GM12878 (cell line): Measurements from ENCODE around the gene CRTC1. TPM values are rescaled to one million over a fixed set of nuclear protein-coding genes. Genes with fewer than 3 reads are reported as not detected.

ENCODE experiments used
- ATAC-seq: fragments of 200-7000 bp; cut with Tn5 transposase; 3 replicates; pipeline ENCODE4 v1.9.1; 2020; ENCODE audit warnings: mild to moderate bottlenecking, moderate library complexity
- BruUV-seq: library from RNA; stranded (reverse); fragments of 400-500 nt; replicated peaks from 2 replicates; lab custom pipeline; 2021; lab: Mats Ljungman, UMichigan
- CTCF ChIA-PET: fragments of 300-600 bp; sonication (Branson Sonifier 250); formaldehyde crosslinking; extraction: SDS; loops from one replicate; lab custom pipeline; 2021; ENCODE audit warnings: inconsistent platforms; lab: Yijun Ruan, JAX
- POLR2A ChIA-PET: fragments of 350-600 bp; formaldehyde crosslinking; extraction: SDS; loops from one replicate; lab custom pipeline; 2021; ENCODE audit warnings: inconsistent platforms; lab: Charles Lee
- RAD21 ChIA-PET: fragments of 300-600 bp; sonication (Branson Sonifier 250); formaldehyde crosslinking; loops from one replicate; lab custom pipeline; 2023; ENCODE audit warnings: antibody characterized with exemption; ENCODE audit not compliant: unreplicated experiment; lab: Charles Lee
- SMC1A ChIA-PET: fragments of 300-600 bp; sonication (Branson Sonifier 250); formaldehyde crosslinking; loops from one replicate; lab custom pipeline; 2023; ENCODE audit not compliant: unreplicated experiment, uncharacterized antibody; lab: Charles Lee
- DNase-seq: peaks from one replicate; pipeline ENCODE4 v3.0.0-alpha.2; 2011; ENCODE audit warnings: low read depth, low spot score
- FAIRE-seq: peaks from 3 replicates; lab custom pipeline; 2011; peaks lifted over from hg19 to GRCh38; lab: Jason Lieb, UNC
- H2AFZ ChIP-seq: 2 replicates; pipeline ENCODE4 v1.6.0; 2011; ENCODE audit warnings: low read depth, low read length, control low read depth; ENCODE audit not compliant: control insufficient read depth
- H3K27ac ChIP-seq: 2 replicates; pipeline ENCODE4 v1.5.1; 2011; ENCODE audit warnings: control low read depth; ENCODE audit not compliant: control insufficient read depth, insufficient read depth
- H3K27me3 ChIP-seq, 2 experiments: replicated peaks in 1 of 2; 2 replicates each; pipeline versions ENCODE4 v1.6.0 to v1.6.1; 2011; ENCODE audit warnings: low read length in 1 of 2; ENCODE audit not compliant: control insufficient read depth in 2 of 2, insufficient read depth in 2 of 2
- H3K36me3 ChIP-seq, 2 experiments: 2 replicates each; pipeline ENCODE4 v1.5.1; 2011; ENCODE audit warnings: low read length in 1 of 2; ENCODE audit not compliant: control insufficient read depth in 2 of 2, insufficient read depth in 2 of 2
- H3K4me1 ChIP-seq: 2 replicates; pipeline ENCODE4 v1.6.1; 2011; ENCODE audit warnings: mild to moderate bottlenecking, low read length, moderate library complexity, mixed read lengths; ENCODE audit not compliant: control insufficient read depth, insufficient read depth
- H3K4me2 ChIP-seq: 2 replicates; pipeline ENCODE4 v1.6.0; 2011; ENCODE audit warnings: control low read depth; ENCODE audit not compliant: control insufficient read depth, insufficient read depth
- H3K4me3 ChIP-seq: fragments of 200-600 bp; sonication (generic); 2 replicates; pipeline ENCODE4 v1.5.1; 2016
- H3K79me2 ChIP-seq: 2 replicates; pipeline ENCODE4 v1.6.0; 2011; ENCODE audit warnings: low read length; ENCODE audit not compliant: control insufficient read depth, insufficient read depth
- H3K9ac ChIP-seq: 2 replicates; pipeline ENCODE4 v1.8.0; 2011; ENCODE audit warnings: low read length, control low read depth, mixed read lengths; ENCODE audit not compliant: control insufficient read depth, insufficient read depth
- H3K9me3 ChIP-seq: replicated peaks from 3 replicates; pipeline ENCODE4 v1.5.1; 2011; ENCODE audit warnings: mild to moderate bottlenecking, low read length; ENCODE audit not compliant: control insufficient read depth, insufficient read depth
- H4K20me1 ChIP-seq: 2 replicates; pipeline ENCODE4 v1.6.0; 2011; ENCODE audit not compliant: control insufficient read depth, insufficient read depth
- CBX5 ChIP-seq: sonication (generic); IDR thresholded peaks from 2 replicates; pipeline ENCODE4 v1.6.1; 2016; ENCODE audit warnings: low read depth, moderate library complexity, mild to moderate bottlenecking, inconsistent platforms
- DPF2 ChIP-seq: fragments of 450-650 bp; IDR thresholded peaks from 2 replicates; pipeline ENCODE4 v1.6.1; 2017; ENCODE audit warnings: mild to moderate bottlenecking
- IKZF1 ChIP-seq: fragments of 450-650 bp; conservative IDR thresholded peaks from 2 replicates; pipeline ENCODE4 v1.6.1; 2017; ENCODE audit warnings: antibody characterized with exemption, mild to moderate bottlenecking
- KDM1A ChIP-seq: fragments of 200-600 bp; sonication (generic); IDR thresholded peaks from 2 replicates; pipeline ENCODE4 v1.6.1; 2016; ENCODE audit warnings: borderline replicate concordance
- NFYA ChIP-seq: IDR thresholded peaks from 2 replicates; pipeline ENCODE4 v1.6.1; 2011; ENCODE audit warnings: low read depth, mild to moderate bottlenecking, low read length, improper control_type of control experiment, borderline replicate concordance
- PML ChIP-seq: IDR thresholded peaks from 2 replicates; pipeline ENCODE4 v1.6.1; 2012; ENCODE audit warnings: low read length, inconsistent platforms
- RAD51 ChIP-seq: fragments of 450-650 bp; IDR thresholded peaks from 2 replicates; pipeline ENCODE4 v1.6.1; 2016; ENCODE audit warnings: moderate library complexity, mild to moderate bottlenecking, inconsistent platforms
- SMAD1 ChIP-seq: fragments of 450-650 bp; IDR thresholded peaks from 2 replicates; pipeline ENCODE4 v1.6.1; 2018; ENCODE audit warnings: mild to moderate bottlenecking, low read depth; ENCODE audit not compliant: partially characterized antibody
- SRF ChIP-seq, 2 experiments: IDR thresholded peaks; 2 replicates each; pipeline ENCODE4 v1.6.1; 2011; ENCODE audit warnings: low read depth in 2 of 2, low read length in 2 of 2, mild to moderate bottlenecking in 1 of 2, moderate library complexity in 1 of 2
- TBL1XR1 ChIP-seq: IDR thresholded peaks from 2 replicates; pipeline ENCODE4 v1.6.1; 2012; ENCODE audit warnings: low read depth, low read length, improper control_type of control experiment
- TCF3 ChIP-seq: IDR thresholded peaks from 2 replicates; pipeline ENCODE4 v1.6.1; 2012; ENCODE audit warnings: low read depth, mild to moderate bottlenecking, low read length, borderline replicate concordance; ENCODE audit not compliant: insufficient read depth
- ZNF217 ChIP-seq: fragments of 450-650 bp; IDR thresholded peaks from 2 replicates; pipeline ENCODE4 v1.6.1; 2017; ENCODE audit warnings: antibody characterized with exemption, mild to moderate bottlenecking
- ZNF622 ChIP-seq: fragments of 450-650 bp; IDR thresholded peaks from 2 replicates; pipeline ENCODE4 v1.6.1; 2017; ENCODE audit warnings: mild to moderate bottlenecking, inconsistent platforms
- WGBS: methylation state at CpG from one replicate; pipeline ENCODE4 v1.1.6; 2016; ENCODE audit warnings: low lambda C conversion rate; ENCODE audit not compliant: insufficient replicate concordance, insufficient coverage; ENCODE audit errors: missing lambda C conversion rate; 5-methylcytosine and 5-hydroxymethylcytosine counted together
- in situ Hi-C: fragments of 300-500 bp; cut with MboI; formaldehyde crosslinking; loops from 9 replicates; pipeline ENCODE4 v1.14.3; 2018; ENCODE audit warnings: mixed read lengths
- intact Hi-C: fragments of 100-400 bp; cut with micrococcal nuclease; formaldehyde crosslinking; loops from one replicate; pipeline ENCODE4 v1.14.2; 2022; ENCODE audit not compliant: unreplicated experiment
- polyA plus RNA-seq, 11 experiments: library from polyadenylated mRNA; depleted of rRNA in 4 of 11; unstranded in 6 of 11; stranded (reverse) in 5 of 11; fragments of >200 nt; fragmentation: Nextera tagmentation in 4 of 11; fragmentation: Illumina TruSeq in 1 of 11; extraction: Ambion mirVana in 4 of 11; extraction: Trizol in 1 of 11; gene quantifications; 1 replicate in 1 of 11; 2 replicates in 10 of 11; pipeline versions ENCODE4 v1.2.1 to v1.2.3, GENCODE V29; 2011 to 2016; ENCODE audit warnings: inconsistent platforms in 2 of 11, missing spikeins in 2 of 11, low read depth in 1 of 11
- total RNA-seq, 4 experiments: library from RNA; depleted of rRNA in 3 of 4; stranded (reverse); fragments of >200 nt in 3 of 4; fragmentation: Illumina TruSeq in 1 of 4; extraction: Trizol in 1 of 4; gene quantifications; 2 replicates each; pipeline versions ENCODE4 v1.2.1 to v1.2.3, GENCODE V29; 2013 to 2021
- TF ChIP-seq, protein P1 (sequence below): fragments of 150-350 bp; IDR thresholded peaks from 2 replicates; pipeline ENCODE4 v1.6.1; 2016; ENCODE audit warnings: low read depth, low read length
- TF ChIP-seq, protein P2 (sequence below), 3 experiments: IDR thresholded peaks in 2 of 3; conservative IDR thresholded peaks in 1 of 3; 2 replicates each; pipeline ENCODE4 v1.5.1; 2011; ENCODE audit warnings: low read depth in 3 of 3, low read length in 3 of 3, mild to moderate bottlenecking in 3 of 3, control low read depth in 2 of 3, moderate library complexity in 2 of 3, inconsistent platforms in 1 of 3, mixed read lengths in 1 of 3; ENCODE audit not compliant: control insufficient read depth in 2 of 3, insufficient read depth in 1 of 3; ENCODE audit errors: extremely low read depth in 1 of 3
- TF ChIP-seq, protein P3 (sequence below): fragments of 450-650 bp; IDR thresholded peaks from 2 replicates; pipeline ENCODE4 v1.6.1; 2014; ENCODE audit warnings: mild to moderate bottlenecking

CRTC1 gene
- total and polyA plus RNA-seq, 10 of the 15 experiments (the other 5 are each of a cell fraction or from before 2014, with no cell fraction given): 0.02 to 4.6 (median 1.1) TPM; not detected in 1

DNA sequence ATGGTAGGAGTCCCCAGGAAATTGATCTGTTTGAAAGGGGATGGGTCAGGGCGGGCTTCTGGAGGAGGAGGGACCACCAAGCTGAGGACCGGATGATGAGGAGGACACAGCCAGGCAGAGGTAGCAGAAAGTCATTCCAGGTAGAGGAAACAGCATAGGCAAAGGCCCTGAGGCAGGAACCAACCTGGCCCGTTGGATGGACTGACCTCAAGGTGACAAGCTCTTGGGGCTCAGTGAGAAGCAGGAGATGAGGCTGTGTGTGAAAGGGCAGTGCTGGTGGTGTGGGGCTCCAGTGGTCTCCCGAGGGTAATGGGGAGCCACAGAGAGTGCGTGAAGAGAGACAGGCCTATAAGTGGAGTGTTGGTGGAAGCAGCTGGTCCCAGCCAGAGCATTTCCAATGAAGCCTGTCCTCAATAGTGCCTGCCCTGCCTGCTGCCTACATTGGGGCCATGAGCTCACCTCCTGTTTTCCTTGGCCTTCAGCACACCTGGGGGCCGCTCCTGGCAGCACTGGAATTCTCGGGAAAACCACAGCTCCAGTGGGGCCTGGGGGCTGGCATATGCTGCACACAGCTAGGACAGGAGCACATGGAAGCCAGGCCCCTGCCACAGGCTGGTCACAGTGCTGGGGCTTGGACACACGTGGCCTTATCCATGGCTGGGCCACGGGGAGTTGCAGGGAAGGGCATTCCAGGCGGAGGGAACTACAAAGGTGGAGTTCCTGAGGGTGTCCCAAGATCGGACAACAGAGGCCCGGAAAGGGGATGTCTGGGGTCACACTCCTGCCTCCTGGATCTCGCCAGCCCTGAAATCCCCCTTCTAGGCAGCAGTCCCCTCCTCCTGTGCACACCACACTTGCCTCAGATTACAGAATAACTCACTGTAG, 109.9 kb downstream of the CRTC1 start:
- H3K27ac ChIP-seq: no peak overlapping the region
- ChIA-PET CTCF (interaction anchor here (1.2 kb wide), 1 partner anchor 54 kb away, joined by 7 read pairs; no protein-coding TSS in a partner anchor), SMC1A (interaction anchor here (1.3 kb wide), 1 partner anchor 54 kb away, joined by 3 read pairs; no protein-coding TSS in a partner anchor)
- no peaks in the 10 kb centered on the region for H3K36me3 ChIP-seq
- TF ChIP-seq IKZF1 (no peak), ZNF622 (no peak), PML (no peak), TBL1XR1 (no peak), DPF2 (no peak), ZNF217 (no peak), NFYA (no peak), KDM1A (no peak), SRF (IDR thresholded peaks at IDR 0.05; ENCODE audit: low read depth in 2 of 2, low read length in 2 of 2) (no peak), CBX5 (no peak), RAD51 (no peak), TCF3 (no peak), SMAD1 (no peak)
- TF ChIP-seq, protein P1, sequence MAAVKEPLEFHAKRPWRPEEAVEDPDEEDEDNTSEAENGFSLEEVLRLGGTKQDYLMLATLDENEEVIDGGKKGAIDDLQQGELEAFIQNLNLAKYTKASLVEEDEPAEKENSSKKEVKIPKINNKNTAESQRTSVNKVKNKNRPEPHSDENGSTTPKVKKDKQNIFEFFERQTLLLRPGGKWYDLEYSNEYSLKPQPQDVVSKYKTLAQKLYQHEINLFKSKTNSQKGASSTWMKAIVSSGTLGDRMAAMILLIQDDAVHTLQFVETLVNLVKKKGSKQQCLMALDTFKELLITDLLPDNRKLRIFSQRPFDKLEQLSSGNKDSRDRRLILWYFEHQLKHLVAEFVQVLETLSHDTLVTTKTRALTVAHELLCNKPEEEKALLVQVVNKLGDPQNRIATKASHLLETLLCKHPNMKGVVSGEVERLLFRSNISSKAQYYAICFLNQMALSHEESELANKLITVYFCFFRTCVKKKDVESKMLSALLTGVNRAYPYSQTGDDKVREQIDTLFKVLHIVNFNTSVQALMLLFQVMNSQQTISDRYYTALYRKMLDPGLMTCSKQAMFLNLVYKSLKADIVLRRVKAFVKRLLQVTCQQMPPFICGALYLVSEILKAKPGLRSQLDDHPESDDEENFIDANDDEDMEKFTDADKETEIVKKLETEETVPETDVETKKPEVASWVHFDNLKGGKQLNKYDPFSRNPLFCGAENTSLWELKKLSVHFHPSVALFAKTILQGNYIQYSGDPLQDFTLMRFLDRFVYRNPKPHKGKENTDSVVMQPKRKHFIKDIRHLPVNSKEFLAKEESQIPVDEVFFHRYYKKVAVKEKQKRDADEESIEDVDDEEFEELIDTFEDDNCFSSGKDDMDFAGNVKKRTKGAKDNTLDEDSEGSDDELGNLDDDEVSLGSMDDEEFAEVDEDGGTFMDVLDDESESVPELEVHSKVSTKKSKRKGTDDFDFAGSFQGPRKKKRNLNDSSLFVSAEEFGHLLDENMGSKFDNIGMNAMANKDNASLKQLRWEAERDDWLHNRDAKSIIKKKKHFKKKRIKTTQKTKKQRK: no peak
- TF ChIP-seq, protein P2, sequence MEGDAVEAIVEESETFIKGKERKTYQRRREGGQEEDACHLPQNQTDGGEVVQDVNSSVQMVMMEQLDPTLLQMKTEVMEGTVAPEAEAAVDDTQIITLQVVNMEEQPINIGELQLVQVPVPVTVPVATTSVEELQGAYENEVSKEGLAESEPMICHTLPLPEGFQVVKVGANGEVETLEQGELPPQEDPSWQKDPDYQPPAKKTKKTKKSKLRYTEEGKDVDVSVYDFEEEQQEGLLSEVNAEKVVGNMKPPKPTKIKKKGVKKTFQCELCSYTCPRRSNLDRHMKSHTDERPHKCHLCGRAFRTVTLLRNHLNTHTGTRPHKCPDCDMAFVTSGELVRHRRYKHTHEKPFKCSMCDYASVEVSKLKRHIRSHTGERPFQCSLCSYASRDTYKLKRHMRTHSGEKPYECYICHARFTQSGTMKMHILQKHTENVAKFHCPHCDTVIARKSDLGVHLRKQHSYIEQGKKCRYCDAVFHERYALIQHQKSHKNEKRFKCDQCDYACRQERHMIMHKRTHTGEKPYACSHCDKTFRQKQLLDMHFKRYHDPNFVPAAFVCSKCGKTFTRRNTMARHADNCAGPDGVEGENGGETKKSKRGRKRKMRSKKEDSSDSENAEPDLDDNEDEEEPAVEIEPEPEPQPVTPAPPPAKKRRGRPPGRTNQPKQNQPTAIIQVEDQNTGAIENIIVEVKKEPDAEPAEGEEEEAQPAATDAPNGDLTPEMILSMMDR (IDR thresholded peaks at IDR 0.05 in 2 of 3, conservative IDR thresholded peaks at IDR 0.05 in 1 of 3; ENCODE audit: control insufficient read depth in 2 of 3, extremely low read depth in 1 of 3, insufficient read depth in 1 of 3, low read depth in 3 of 3, low read length in 3 of 3): no peak
- TF ChIP-seq, protein P3, sequence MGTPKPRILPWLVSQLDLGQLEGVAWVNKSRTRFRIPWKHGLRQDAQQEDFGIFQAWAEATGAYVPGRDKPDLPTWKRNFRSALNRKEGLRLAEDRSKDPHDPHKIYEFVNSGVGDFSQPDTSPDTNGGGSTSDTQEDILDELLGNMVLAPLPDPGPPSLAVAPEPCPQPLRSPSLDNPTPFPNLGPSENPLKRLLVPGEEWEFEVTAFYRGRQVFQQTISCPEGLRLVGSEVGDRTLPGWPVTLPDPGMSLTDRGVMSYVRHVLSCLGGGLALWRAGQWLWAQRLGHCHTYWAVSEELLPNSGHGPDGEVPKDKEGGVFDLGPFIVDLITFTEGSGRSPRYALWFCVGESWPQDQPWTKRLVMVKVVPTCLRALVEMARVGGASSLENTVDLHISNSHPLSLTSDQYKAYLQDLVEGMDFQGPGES: no peak
- TF ChIP-seq, all 136 proteins: peak for 0
- ChIA-PET POLR2A (interaction anchor here (0.6 kb wide), 1 partner anchor 241 kb away, joined by 5 read pairs; no protein-coding TSS in a partner anchor), RAD21 (no interaction called here)
- H3K9ac ChIP-seq: no peak overlapping the region
- H3K4me3 ChIP-seq: no peak overlapping the region
- BruUV-seq: no TSS peak
- no peaks in the 10 kb centered on the region; the same call in 2 of the 3 replicates for H3K9me3 ChIP-seq
- intact Hi-C loops: no loop called here
- DNase-seq (no peak), FAIRE-seq (no peak), ATAC-seq (no peak)
- H3K79me2 ChIP-seq: no peaks in the 10 kb centered on the region
- no peaks in the 10 kb centered on the region for H4K20me1 ChIP-seq
- no peak overlapping the region for H2AFZ ChIP-seq
- in situ Hi-C loops: no loop called here
- no peak overlapping the region for H3K4me2 ChIP-seq
- H3K27me3 ChIP-seq: peaks cover 16 to 22% of the 10 kb centered on the region in 2 experiments
- H3K4me1 ChIP-seq: peaks cover 3% of the 10 kb centered on the region; the same call in 1 of the 2 replicates
- WGBS: 16% methylated on average over 13 of the region's 13 CpGs
